NCI-H82 treated with DMSO at 0.1 percent for 48 hours (cell line): ENCODE measurements around the gene RREB1.

Source experiments
- DNase-seq: peaks from one replicate; lab custom pipeline; 2025; ENCODE audit not compliant: unreplicated experiment; lab: John Stamatoyannopoulos, UW

RREB1 gene

GRCh38 chr6:7121700-7122241, 14.0 kb downstream of the RREB1 start:
- no peak for DNase-seq

GRCh38 chr6:7122684-7123083, 14.9 kb downstream of the RREB1 start:
- DNase-seq, result no peak

- DNase-seq, result no peak
Measured at GRCh38 chr6:7124114-7124513, 16.4 kb downstream of the RREB1 start.

- DNase-seq, result no peak
Measured at GRCh38 chr6:7124636-7125035, 16.9 kb downstream of the RREB1 start.

- DNase-seq, result no peak
Measured at GRCh38 chr6:7125290-7125689, 17.5 kb downstream of the RREB1 start.

GRCh38 chr6:7126754-7127153, 19.0 kb downstream of the RREB1 start:
- no peak for DNase-seq

GRCh38 chr6:7127680-7128079, 19.9 kb downstream of the RREB1 start:
- no peak for DNase-seq

GRCh38 chr6:7129360-7129759, 21.6 kb downstream of the RREB1 start:
- no peak for DNase-seq

GRCh38 chr6:7129784-7130569, 22.2 kb downstream of the RREB1 start:
- no peak for DNase-seq

GRCh38 chr6:7131390-7131789, 23.6 kb downstream of the RREB1 start:
- peak; percentile 53 for DNase-seq

GRCh38 chr6:7132398-7133035, 24.8 kb downstream of the RREB1 start:
- DNase-seq, result no peak

- DNase-seq, result peak; percentile 28
Measured at GRCh38 chr6:7134999-7135745, 27.4 kb downstream of the RREB1 start.

- no peak for DNase-seq
Measured at GRCh38 chr6:7135755-7136154, 28.0 kb downstream of the RREB1 start.

GRCh38 chr6:7136859-7137334, 29.1 kb downstream of the RREB1 start:
- DNase-seq, result no peak

- peak; percentile 49 for DNase-seq
Measured at GRCh38 chr6:7137335-7138045, 29.7 kb downstream of the RREB1 start.

GRCh38 chr6:7138046-7138531, 30.3 kb downstream of the RREB1 start:
- no peak for DNase-seq

GRCh38 chr6:7138921-7139358, 31.2 kb downstream of the RREB1 start:
- no peak for DNase-seq

- DNase-seq, result no peak
Measured at GRCh38 chr6:7139835-7140470, 32.2 kb downstream of the RREB1 start.

- DNase-seq, result peak; percentile 60
Measured at GRCh38 chr6:7140631-7141378, 33.0 kb downstream of the RREB1 start.
